GM19468 (cell line): Measurements from ENCODE around the gene MUC20.
"Not testable (repeated sequence)": the region's sequence is repeated elsewhere in the genome, so short reads cannot be mapped to it uniquely, and the experiment has no call there.

Experiments used
- ATAC-seq: cut with Tn5 transposase; IDR thresholded peaks from one replicate; pipeline ENCODE4 v1.9.1; 2021; ENCODE audit warnings: mild to moderate bottlenecking, moderate library complexity, moderate number of reproducible peaks; ENCODE audit not compliant: unreplicated experiment; ENCODE audit errors: extremely low read depth

MUC20 gene

GRCh38 chr3:195766671-195767070 is 45.9 kb downstream of the MUC20 start:
- no peak for ATAC-seq

- ATAC-seq: no peak
Observed at GRCh38 chr3:195767792-195768191, 47.0 kb downstream of the MUC20 start.

GRCh38 chr3:195768414-195768813 is 47.6 kb downstream of the MUC20 start:
- ATAC-seq: no peak

GRCh38 chr3:195768831-195769303 is 48.1 kb downstream of the MUC20 start:
- no peak for ATAC-seq

GRCh38 chr3:195769551-195769950 is 48.8 kb downstream of the MUC20 start:
- ATAC-seq: no peak

- no peak for ATAC-seq
Observed at GRCh38 chr3:195770081-195770840, 49.5 kb downstream of the MUC20 start.

- not testable (repeated sequence) for ATAC-seq
Observed at GRCh38 chr3:195770841-195771645, 50.3 kb downstream of the MUC20 start.

- ATAC-seq: no peak
Observed at GRCh38 chr3:195771646-195772300, 51.0 kb downstream of the MUC20 start.

- ATAC-seq: no peak
Observed at GRCh38 chr3:195773956-195774537, 53.3 kb downstream of the MUC20 start.

GRCh38 chr3:195774917-195775316 is 54.1 kb downstream of the MUC20 start:
- no peak for ATAC-seq

GRCh38 chr3:195777975-195778374 is 57.2 kb downstream of the MUC20 start:
- no peak for ATAC-seq

GRCh38 chr3:195781236-195781635 is 60.5 kb downstream of the MUC20 start:
- not testable (repeated sequence) for ATAC-seq
